Hematopoietic multipotent progenitor cell treated with erythropoietin and hydrocortisone succinate and interleukin-3 and kit ligand, for 4 days (in vitro differentiated cells): ENCODE data around the gene POP5.

Experiments used
- DNase-seq: peaks from one replicate; pipeline ENCODE4 v3.0.0-alpha.2; 2015

The POP5 gene

GRCh38 chr12:120588948-120589930 is 8.0 kb upstream of the POP5 start:
- no peak for DNase-seq

- no peak for DNase-seq
Observed at GRCh38 chr12:120588371-120588770, 7.2 kb upstream of the POP5 start.

GRCh38 chr12:120586860-120587259 is 5.7 kb upstream of the POP5 start:
- DNase-seq: no peak

- DNase-seq: no peak
Observed at GRCh38 chr12:120586206-120586605, 5.0 kb upstream of the POP5 start.

- peak; percentile 79 for DNase-seq
Observed at GRCh38 chr12:120584343-120585149, 3.3 kb upstream of the POP5 start.

- peak; percentile 88 for DNase-seq
Observed at GRCh38 chr12:120583478-120584030, 2.4 kb upstream of the POP5 start.

GRCh38 chr12:120581998-120582397 is 796 bp upstream of the POP5 start:
- DNase-seq: no peak

GRCh38 chr12:120579179-120579578 is 2.0 kb downstream of the POP5 start:
- no peak for DNase-seq

GRCh38 chr12:120574106-120574505 is 7.1 kb downstream of the POP5 start:
- no peak for DNase-seq

- no peak for DNase-seq
Observed at GRCh38 chr12:120573560-120573959, 7.6 kb downstream of the POP5 start.

GRCh38 chr12:120571299-120571698 is 9.9 kb downstream of the POP5 start:
- no peak for DNase-seq

- DNase-seq: no peak
Observed at GRCh38 chr12:120563495-120563894, 17.7 kb downstream of the POP5 start.

GRCh38 chr12:120562906-120563305 is 18.3 kb downstream of the POP5 start:
- DNase-seq: no peak

GRCh38 chr12:120557589-120557988 is 23.6 kb downstream of the POP5 start:
- no peak for DNase-seq

- no peak for DNase-seq
Observed at GRCh38 chr12:120554678-120555077, 26.5 kb downstream of the POP5 start.

GRCh38 chr12:120546050-120546386 is 35.2 kb downstream of the POP5 start:
- DNase-seq: no peak

- no peak for DNase-seq
Observed at GRCh38 chr12:120544691-120545090, 36.5 kb downstream of the POP5 start.

- DNase-seq: no peak
Observed at GRCh38 chr12:120542166-120542565, 39.0 kb downstream of the POP5 start.

- peak; percentile 97 for DNase-seq
Observed at GRCh38 chr12:120540445-120540844, 40.8 kb downstream of the POP5 start.

- DNase-seq: peak; percentile 25
Observed at GRCh38 chr12:120539303-120539702, 41.9 kb downstream of the POP5 start.

GRCh38 chr12:120538281-120539156 is 42.7 kb downstream of the POP5 start:
- DNase-seq: peak; percentile 49

- DNase-seq: no peak
Observed at GRCh38 chr12:120537856-120538220, 43.4 kb downstream of the POP5 start.
